Thyroid gland (tissue), 4 donors: ENCODE data around the gene PLEKHA5. TPM values are rescaled to one million over a fixed set of nuclear protein-coding genes. Genes with fewer than 3 reads are reported as not detected.
"Not testable (repeated sequence)": the region's sequence is repeated elsewhere in the genome, so short reads cannot be mapped to it uniquely, and the experiment has no call there.

Source experiments
- DNase-seq, 2 donors: peaks; one replicate each; pipeline ENCODE4 v3.0.0-alpha.2; 2019
- H3K27ac ChIP-seq, 3 donors: fragments of 200-600 bp; sonication (generic); 1 replicate in 2 of 3; 2 replicates in 1 of 3; pipeline ENCODE4 v1.5.1; 2016 to 2019; ENCODE audit warnings: mild to moderate bottlenecking in 1 of 3, moderate library complexity in 1 of 3
- H3K27me3 ChIP-seq: fragments of 200-600 bp; sonication (generic); one replicate; pipeline ENCODE4 v1.5.1; 2019
- H3K36me3 ChIP-seq, 2 donors: fragments of 200-600 bp; sonication (generic); one replicate each; pipeline ENCODE4 v1.5.1; 2016 to 2019
- H3K4me1 ChIP-seq, 2 donors: fragments of 200-600 bp; sonication (generic); one replicate each; pipeline ENCODE4 v1.5.1; 2017 to 2019
- H3K4me3 ChIP-seq, 3 donors: fragments of 200-600 bp; sonication (generic); replicated peaks in 1 of 3; 1 replicate in 2 of 3; 2 replicates in 1 of 3; pipeline ENCODE4 v1.5.1; 2016; ENCODE audit warnings: mild to moderate bottlenecking in 1 of 3
- H3K9me3 ChIP-seq: fragments of 200-600 bp; sonication (generic); one replicate; pipeline ENCODE4 v1.5.1; 2017
- CTCF ChIP-seq, 6 experiments: fragments of 200-600 bp in 3 of 6; fragments of 450-650 bp in 3 of 6; sonication (generic) in 3 of 6; IDR thresholded peaks; one replicate each; pipeline ENCODE4 v1.5.1; 2016 to 2019; ENCODE audit warnings: antibody characterized with exemption in 6 of 6, mild to moderate bottlenecking in 2 of 6, inconsistent platforms in 1 of 6, moderate library complexity in 1 of 6
- POLR2A ChIP-seq, 2 donors: fragments of 450-650 bp; IDR thresholded peaks; one replicate each; pipeline ENCODE4 v1.6.1; 2017; ENCODE audit warnings: antibody characterized with exemption in 2 of 2, mild to moderate bottlenecking in 2 of 2, moderate library complexity in 1 of 2
- WGBS, 2 donors: methylation state at CpG; one replicate each; pipeline ENCODE4 v1.1.5; 2017; 5-methylcytosine and 5-hydroxymethylcytosine counted together
- intact Hi-C: fragments of 100-400 bp; cut with DNase I; formaldehyde crosslinking; loops from one replicate; pipeline ENCODE4 v1.15.1; 2023
- total RNA-seq, 4 donors: library from RNA; depleted of rRNA; stranded (reverse); fragments of >200 nt; gene quantifications; one replicate each; pipeline ENCODE4 v1.2.3, GENCODE V29; 2016

PLEKHA5 gene
- total RNA-seq, 4 donors from 2014 or later = 35.4 to 48.6 (median 40.8) TPM

GRCh38 chr12:19322376-19322775, 192.8 kb downstream of the PLEKHA5 start:
- no peaks in the 10 kb centered on the region for H3K27me3 ChIP-seq
- H3K9me3 ChIP-seq = no peaks in the 10 kb centered on the region
- TF ChIP-seq POLR2A (IDR thresholded peaks at IDR 0.05) = no peak
- no peak for TF ChIP-seq CTCF (IDR thresholded peaks at IDR 0.05)
- no peak overlapping the region for H3K27ac ChIP-seq
- no peak for DNase-seq
- intact Hi-C loops = no loop called here
- H3K4me1 ChIP-seq = no peaks in the 10 kb centered on the region
- H3K36me3 ChIP-seq = no peaks in the 10 kb centered on the region
- 95 to 97% methylated on average over 5 of the region's 5 CpGs for WGBS, 2 donors
- H3K4me3 ChIP-seq = no peak overlapping the region

GRCh38 chr12:19323805-19324204, 194.3 kb downstream of the PLEKHA5 start:
- H3K27ac ChIP-seq = no peak overlapping the region
- 41 to 52% methylated on average over 2 of the region's 2 CpGs for WGBS, 2 donors
- no peak for DNase-seq
- intact Hi-C loops = no loop called here
- no peak overlapping the region for H3K4me3 ChIP-seq
- H3K4me1 ChIP-seq = no peaks in the 10 kb centered on the region
- H3K9me3 ChIP-seq = no peaks in the 10 kb centered on the region
- no peaks in the 10 kb centered on the region for H3K27me3 ChIP-seq
- H3K36me3 ChIP-seq = no peaks in the 10 kb centered on the region
- no peak for TF ChIP-seq POLR2A (IDR thresholded peaks at IDR 0.05)
- TF ChIP-seq CTCF (IDR thresholded peaks at IDR 0.05) = no peak

- intact Hi-C loops = no loop called here
- no peaks in the 10 kb centered on the region for H3K27me3 ChIP-seq
- no peaks in the 10 kb centered on the region for H3K36me3 ChIP-seq
- H3K27ac ChIP-seq = no peak overlapping the region
- H3K4me1 ChIP-seq = no peaks in the 10 kb centered on the region
- no peak for DNase-seq
- no peaks in the 10 kb centered on the region for H3K9me3 ChIP-seq
- H3K4me3 ChIP-seq = no peak overlapping the region
- TF ChIP-seq CTCF (IDR thresholded peaks at IDR 0.05) = no peak
- no peak for TF ChIP-seq POLR2A (IDR thresholded peaks at IDR 0.05)
Measured at GRCh38 chr12:19326102-19326501, 196.6 kb downstream of the PLEKHA5 start.

- Histone ChIP-seq H3K9me3 (no peaks in the 10 kb centered on the region), H3K4me3 (no peak overlapping the region), H3K27me3 (no peaks in the 10 kb centered on the region), H3K4me1 (no peaks in the 10 kb centered on the region), H3K36me3 (no peaks in the 10 kb centered on the region), H3K27ac (no peak overlapping the region)
- no peak for DNase-seq
- intact Hi-C loops = no loop called here
- no peak for TF ChIP-seq CTCF (IDR thresholded peaks at IDR 0.05)
- no peak for TF ChIP-seq POLR2A (IDR thresholded peaks at IDR 0.05)
Measured at GRCh38 chr12:19332196-19332595, 202.7 kb downstream of the PLEKHA5 start.

- 96 to 97% methylated on average over 5 of the region's 5 CpGs for WGBS, 2 donors
- no peaks in the 10 kb centered on the region for H3K4me1 ChIP-seq
- TF ChIP-seq CTCF (IDR thresholded peaks at IDR 0.05) (no peak), POLR2A (IDR thresholded peaks at IDR 0.05) (no peak)
- no peak overlapping the region for H3K27ac ChIP-seq
- intact Hi-C loops = no loop called here
- H3K27me3 ChIP-seq = no peaks in the 10 kb centered on the region
- H3K36me3 ChIP-seq = peaks cover 12 to 15% of the 10 kb centered on the region in 2 donors
- no peak for DNase-seq
- H3K9me3 ChIP-seq = no peaks in the 10 kb centered on the region
- H3K4me3 ChIP-seq = no peak overlapping the region
Measured at GRCh38 chr12:19338405-19338804, 208.9 kb downstream of the PLEKHA5 start.

GRCh38 chr12:19350850-19351249, 221.3 kb downstream of the PLEKHA5 start:
- H3K27me3 ChIP-seq, DNase-seq, H3K4me1 ChIP-seq, H3K4me3 ChIP-seq, H3K9me3 ChIP-seq, H3K27ac ChIP-seq, intact Hi-C loops: not testable (repeated sequence)
- peaks cover 7 to 16% of the 10 kb centered on the region in 2 donors for H3K36me3 ChIP-seq
- 87 to 93% methylated on average over 4 of the region's 4 CpGs for WGBS, 2 donors
